ENCODE results near the gene AP3B1.

Gene AP3B1

GRCh38 chr5:78288246-78288645 is 6.3 kb downstream of the AP3B1 start:
- DNase-seq (ENCODE audit: low spot score): no peak

DNA sequence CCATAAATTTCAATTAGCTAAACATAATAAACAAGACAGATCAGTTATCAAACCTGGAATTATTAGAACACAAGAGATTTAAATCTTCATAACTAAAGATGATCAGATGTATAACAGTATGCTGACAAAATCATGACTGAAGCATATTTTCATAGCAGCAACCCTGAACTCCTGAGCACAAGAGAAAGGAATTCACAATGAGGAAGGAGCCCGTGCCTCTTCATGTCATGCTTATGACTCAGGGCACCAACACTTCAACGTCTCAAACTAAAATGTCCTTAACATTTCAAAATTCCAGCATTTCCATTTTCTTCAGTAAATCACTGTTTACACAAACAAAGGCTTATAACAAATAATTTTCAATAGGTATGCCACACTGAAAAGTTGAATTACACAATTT is 6.7 kb downstream of the AP3B1 start:
- no peak for DNase-seq (ENCODE audit: low spot score)

DNA sequence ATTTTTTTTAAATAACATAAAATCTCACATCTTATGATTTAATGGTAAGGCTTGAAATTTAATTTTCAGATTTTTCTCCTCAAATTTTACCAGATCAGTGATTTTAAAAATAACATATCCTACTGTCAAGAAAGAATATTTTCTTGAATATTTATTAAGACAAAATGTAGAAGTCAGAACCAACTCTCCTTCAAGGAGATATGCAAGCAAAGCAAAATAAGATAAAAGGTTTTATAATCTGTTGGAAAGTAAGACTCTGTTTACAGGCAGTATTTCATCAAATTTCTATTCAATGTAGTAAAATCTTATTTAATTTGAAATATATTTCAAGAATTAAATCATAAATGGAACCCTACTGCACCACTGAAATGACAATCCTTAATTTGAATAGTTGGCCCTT is 7.3 kb downstream of the AP3B1 start:
- no peak for DNase-seq (ENCODE audit: low spot score)

- no peak for DNase-seq (ENCODE audit: low spot score)
These were observed 8.2 kb downstream of the AP3B1 start for GRCh38 chr5:78286290-78286689.

GRCh38 chr5:78283802-78284201 is 10.7 kb downstream of the AP3B1 start:
- no peak for DNase-seq (ENCODE audit: low spot score)

GRCh38 chr5:78283105-78283504 is 11.4 kb downstream of the AP3B1 start:
- DNase-seq (ENCODE audit: low spot score): no peak

DNA sequence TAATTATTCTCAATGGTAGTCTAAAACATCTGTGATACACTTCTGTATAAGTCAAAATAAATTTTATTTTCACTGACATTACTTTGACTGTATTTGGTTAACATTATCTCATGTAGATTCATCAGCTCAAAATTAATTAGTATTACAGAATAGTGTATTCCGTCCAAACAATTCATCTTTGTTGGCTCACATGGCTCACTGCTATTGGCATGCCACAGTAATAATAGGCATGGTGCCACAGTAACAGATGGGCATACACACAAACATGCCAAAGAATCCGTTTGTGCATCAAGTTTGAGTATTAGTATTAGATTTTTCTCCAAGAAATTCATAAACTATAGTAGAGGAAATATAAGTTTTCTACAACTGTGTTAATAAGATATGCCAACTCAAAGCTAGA is 14.2 kb downstream of the AP3B1 start:
- DNase-seq (ENCODE audit: low spot score): no peak

- DNase-seq (ENCODE audit: low spot score): no peak
These were observed 15.3 kb downstream of the AP3B1 start for GRCh38 chr5:78279194-78279593.

GRCh38 chr5:78277715-78278114 is 16.8 kb downstream of the AP3B1 start:
- DNase-seq (ENCODE audit: low spot score): no peak

- DNase-seq (ENCODE audit: low spot score): no peak
These were observed 18.4 kb downstream of the AP3B1 start for GRCh38 chr5:78275998-78276543.

- no peak for DNase-seq (ENCODE audit: low spot score)
These were observed 19.8 kb downstream of the AP3B1 start for GRCh38 chr5:78274540-78275197.

- no peak for DNase-seq (ENCODE audit: low spot score)
These were observed 21.1 kb downstream of the AP3B1 start for GRCh38 chr5:78273436-78273835.

GRCh38 chr5:78271766-78272165 is 22.7 kb downstream of the AP3B1 start:
- DNase-seq (ENCODE audit: low spot score): no peak

DNA sequence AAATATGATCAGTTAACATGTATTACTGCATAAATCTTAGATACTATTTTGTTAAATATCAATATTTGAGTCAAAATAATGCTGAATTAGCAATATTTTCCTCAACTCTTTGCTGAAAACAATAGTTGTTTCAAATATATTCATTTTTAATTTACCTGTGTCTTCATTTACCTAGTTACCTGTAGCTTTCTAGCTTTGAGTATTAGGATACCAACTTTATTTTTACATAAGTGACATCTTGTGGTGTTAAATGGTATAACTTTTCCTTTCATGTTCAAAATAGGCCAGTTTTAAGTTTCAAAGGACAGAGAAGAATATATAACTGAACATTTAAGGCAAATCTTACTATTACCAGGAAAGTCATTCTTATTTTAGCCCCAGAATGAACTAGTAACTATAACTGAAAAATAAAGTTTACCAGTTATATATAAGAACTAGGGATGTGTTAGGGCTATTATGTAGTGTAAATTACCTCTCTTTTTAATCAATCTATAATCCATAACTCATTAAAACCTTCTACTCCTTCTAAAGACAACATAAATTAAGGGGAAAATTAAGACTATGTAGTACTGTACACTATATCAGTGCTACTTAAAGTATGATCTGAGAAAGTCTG is 25.3 kb downstream of the AP3B1 start:
- DNase-seq (ENCODE audit: low spot score): peak; percentile 14

DNA sequence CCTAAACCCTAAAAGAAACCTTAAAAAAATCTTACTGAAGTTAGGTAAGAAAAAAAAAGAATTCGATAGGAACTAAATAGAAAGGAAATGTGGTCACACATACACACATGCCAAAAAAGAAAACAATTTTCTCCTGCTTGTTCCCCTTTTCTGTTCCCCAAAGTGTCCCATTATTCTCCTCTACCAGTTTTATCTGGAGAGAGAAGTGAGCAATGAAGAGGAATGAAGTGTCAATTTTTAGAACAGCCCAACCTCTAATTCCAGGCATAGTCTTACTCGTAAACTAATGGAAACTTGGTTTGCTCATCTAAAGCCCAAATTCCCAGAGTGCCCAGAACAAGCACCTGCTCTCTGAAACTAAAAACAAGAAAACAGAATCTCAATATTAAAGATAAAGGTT is 26.1 kb downstream of the AP3B1 start:
- no peak for DNase-seq (ENCODE audit: low spot score)

- DNase-seq (ENCODE audit: low spot score): no peak
These were observed 29.3 kb downstream of the AP3B1 start for GRCh38 chr5:78265163-78265562.

DNA sequence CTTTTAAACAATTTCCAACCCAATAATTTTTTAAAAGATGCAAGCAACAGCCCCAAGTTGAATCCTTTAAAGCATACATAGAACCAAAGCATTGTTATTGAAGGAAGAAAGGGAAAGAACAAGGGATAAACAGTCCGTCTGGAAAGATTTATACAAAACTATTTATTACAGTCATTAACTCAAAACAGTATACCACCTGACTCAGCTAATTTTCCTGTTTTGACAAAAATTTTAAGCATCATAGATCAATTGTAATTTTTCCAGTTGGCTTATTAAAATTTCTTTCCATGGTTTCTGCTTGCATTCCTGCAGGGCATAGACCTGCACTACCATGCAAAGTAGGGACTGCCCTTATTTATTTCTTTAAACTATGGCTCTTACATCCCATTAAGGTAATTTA is 29.9 kb downstream of the AP3B1 start:
- DNase-seq (ENCODE audit: low spot score): no peak

DNA sequence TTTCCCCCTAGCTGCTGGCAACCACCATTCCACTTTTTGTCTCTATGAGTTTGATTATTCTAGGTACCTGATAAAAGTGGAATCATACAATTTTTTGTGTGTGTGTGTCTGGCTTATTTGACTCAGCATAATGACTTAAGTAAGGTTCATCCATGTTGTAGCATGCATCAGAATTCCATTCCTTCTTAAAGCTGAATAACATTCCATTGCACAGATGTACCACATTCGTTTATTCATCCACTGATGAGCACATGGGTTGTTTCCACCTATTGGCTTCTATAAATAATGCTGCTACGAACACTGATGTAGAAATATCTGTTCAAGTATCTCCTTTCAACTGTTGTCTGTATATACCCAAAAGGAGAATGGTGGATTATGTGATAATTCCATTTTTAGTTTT is 33.7 kb downstream of the AP3B1 start:
- DNase-seq (ENCODE audit: low spot score): no peak

- DNase-seq (ENCODE audit: low spot score): no peak
These were observed 41.3 kb downstream of the AP3B1 start for GRCh38 chr5:78253201-78253600.

DNA sequence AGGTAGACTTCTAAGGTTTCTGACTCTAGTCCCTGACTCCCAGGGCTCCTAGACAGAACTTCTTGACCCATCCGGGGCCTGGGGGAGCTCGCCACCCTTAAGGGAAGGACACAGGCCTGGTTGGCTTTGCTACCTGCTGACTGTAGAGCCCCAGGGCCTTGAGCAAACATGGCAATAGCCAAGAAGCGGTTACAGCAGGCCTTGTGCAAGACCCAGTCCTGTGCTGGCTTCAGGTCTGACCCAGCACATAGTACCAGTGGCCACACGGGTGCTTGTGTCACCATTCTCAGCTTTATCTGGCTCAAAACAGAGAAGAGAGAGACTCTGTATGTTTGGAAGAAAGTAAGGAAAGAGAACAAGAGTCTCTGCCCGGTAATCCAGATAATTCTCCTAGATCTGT is 41.8 kb downstream of the AP3B1 start:
- DNase-seq (ENCODE audit: low spot score): no peak

- no peak for DNase-seq (ENCODE audit: low spot score)
These were observed 42.7 kb downstream of the AP3B1 start for GRCh38 chr5:78251663-78252284.

- no peak for DNase-seq (ENCODE audit: low spot score)
These were observed 49.4 kb downstream of the AP3B1 start for GRCh38 chr5:78245136-78245535.

DNA sequence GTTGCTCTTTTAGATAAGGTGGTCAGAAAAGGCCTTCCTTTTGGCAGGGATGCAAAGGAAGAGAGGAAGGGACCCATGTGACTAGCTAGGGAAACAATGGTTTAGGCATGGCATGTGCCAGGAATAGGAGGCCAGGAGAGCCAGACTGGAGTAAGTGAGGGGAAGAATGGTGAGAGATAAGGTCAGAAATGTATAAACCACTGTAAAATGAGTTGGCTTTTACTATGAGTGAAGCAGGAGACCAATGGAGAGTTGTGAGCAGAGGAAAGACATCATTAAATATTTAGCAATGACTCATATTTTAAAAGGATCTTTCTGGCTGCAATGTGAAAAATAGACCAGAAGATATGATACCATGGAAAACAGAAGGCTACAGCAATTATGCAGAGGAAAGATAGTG is 50.9 kb downstream of the AP3B1 start:
- no peak for DNase-seq (ENCODE audit: low spot score)
